Peyer's patch (tissue), 4 donors: ENCODE measurements around the gene KLK8. TPM values are rescaled to one million over a fixed set of nuclear protein-coding genes. Genes with fewer than 3 reads are reported as not detected.

Experiments used
- DNase-seq, 3 donors: peaks; one replicate each; pipeline ENCODE4 v3.0.0-alpha.2; 2017 to 2019
- H3K27ac ChIP-seq, 4 donors: fragments of 200-600 bp; sonication (generic); one replicate each; pipeline ENCODE4 v1.5.1; 2016 to 2019
- H3K27me3 ChIP-seq, 2 donors: fragments of 200-600 bp; sonication (generic); one replicate each; pipeline ENCODE4 v1.5.1; 2019
- H3K36me3 ChIP-seq, 3 donors: fragments of 200-600 bp; sonication (generic); one replicate each; pipeline ENCODE4 v1.5.1; 2016 to 2019
- H3K4me1 ChIP-seq, 4 donors: fragments of 200-600 bp; sonication (generic); one replicate each; pipeline ENCODE4 v1.5.1; 2016 to 2019
- H3K4me3 ChIP-seq, 4 donors: fragments of 200-600 bp; sonication (generic); 1 replicate in 3 of 4; 2 replicates in 1 of 4; pipeline ENCODE4 v1.5.1; 2016 to 2019; ENCODE audit warnings: mild to moderate bottlenecking in 1 of 4
- H3K9me3 ChIP-seq, 4 donors: fragments of 200-600 bp; sonication (generic); one replicate each; pipeline ENCODE4 v1.5.1; 2016 to 2019; ENCODE audit warnings: mild to moderate bottlenecking in 1 of 4
- POLR2A ChIP-seq, 2 donors: fragments of 450-650 bp; IDR thresholded peaks; one replicate each; pipeline ENCODE4 v1.5.1; 2017; ENCODE audit warnings: antibody characterized with exemption in 2 of 2, mild to moderate bottlenecking in 2 of 2, moderate library complexity in 2 of 2
- total RNA-seq, 4 donors: library from RNA; depleted of rRNA; stranded (reverse); fragments of >200 nt; gene quantifications; one replicate each; pipeline ENCODE4 v1.1.0, GENCODE V29; 2016
- TF ChIP-seq, protein P1 (sequence below), 6 experiments: fragments of 450-650 bp in 4 of 6; fragments of 200-600 bp in 2 of 6; sonication (generic) in 1 of 6; IDR thresholded peaks; one replicate each; pipeline ENCODE4 v1.5.1; 2017 to 2019; ENCODE audit warnings: antibody characterized with exemption in 6 of 6, mild to moderate bottlenecking in 3 of 6, moderate library complexity in 1 of 6

Gene KLK8
- total RNA-seq, 4 donors from 2014 or later = not detected

DNA sequence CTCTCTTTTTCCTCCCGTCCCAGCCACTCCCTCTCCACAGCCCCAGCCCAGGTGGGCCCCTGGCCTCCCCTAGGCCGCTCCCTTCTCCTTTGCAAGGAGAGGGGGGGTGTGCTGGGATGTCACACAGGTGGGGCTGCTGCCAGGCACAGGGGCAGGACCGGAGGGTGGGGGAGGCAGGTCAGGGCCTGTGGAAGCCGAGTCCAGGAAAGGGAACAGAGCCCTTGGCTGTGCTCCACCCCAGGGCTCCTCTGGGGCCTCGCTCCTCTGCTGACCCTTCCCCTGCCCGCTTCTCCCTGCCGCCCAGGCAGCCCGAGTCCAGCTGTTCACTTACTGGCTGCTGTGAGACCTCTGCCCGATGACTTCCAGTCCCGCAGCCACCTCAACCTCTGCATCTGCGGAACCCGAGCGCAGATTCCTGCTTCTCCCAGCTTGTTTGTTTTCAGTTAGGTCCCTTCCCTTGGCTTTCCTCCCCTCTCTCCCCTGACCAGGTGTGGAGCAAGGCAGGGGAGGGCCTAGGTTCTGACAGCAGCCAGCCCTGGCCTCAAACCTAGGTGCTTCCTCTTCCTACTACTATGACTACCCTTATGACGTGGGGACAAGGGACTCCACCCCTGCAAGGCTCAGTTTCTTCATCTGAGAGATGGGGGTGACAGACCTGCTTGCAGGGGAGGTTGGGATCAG is 25.9 kb upstream of the KLK8 start:
- H3K4me1 ChIP-seq = no peaks in the 10 kb centered on the region
- no peak overlapping the region for H3K4me3 ChIP-seq
- no peaks in the 10 kb centered on the region for H3K36me3 ChIP-seq
- H3K27me3 ChIP-seq = no peaks in the 10 kb centered on the region
- no peak for TF ChIP-seq POLR2A (IDR thresholded peaks at IDR 0.05)
- TF ChIP-seq, protein P1, sequence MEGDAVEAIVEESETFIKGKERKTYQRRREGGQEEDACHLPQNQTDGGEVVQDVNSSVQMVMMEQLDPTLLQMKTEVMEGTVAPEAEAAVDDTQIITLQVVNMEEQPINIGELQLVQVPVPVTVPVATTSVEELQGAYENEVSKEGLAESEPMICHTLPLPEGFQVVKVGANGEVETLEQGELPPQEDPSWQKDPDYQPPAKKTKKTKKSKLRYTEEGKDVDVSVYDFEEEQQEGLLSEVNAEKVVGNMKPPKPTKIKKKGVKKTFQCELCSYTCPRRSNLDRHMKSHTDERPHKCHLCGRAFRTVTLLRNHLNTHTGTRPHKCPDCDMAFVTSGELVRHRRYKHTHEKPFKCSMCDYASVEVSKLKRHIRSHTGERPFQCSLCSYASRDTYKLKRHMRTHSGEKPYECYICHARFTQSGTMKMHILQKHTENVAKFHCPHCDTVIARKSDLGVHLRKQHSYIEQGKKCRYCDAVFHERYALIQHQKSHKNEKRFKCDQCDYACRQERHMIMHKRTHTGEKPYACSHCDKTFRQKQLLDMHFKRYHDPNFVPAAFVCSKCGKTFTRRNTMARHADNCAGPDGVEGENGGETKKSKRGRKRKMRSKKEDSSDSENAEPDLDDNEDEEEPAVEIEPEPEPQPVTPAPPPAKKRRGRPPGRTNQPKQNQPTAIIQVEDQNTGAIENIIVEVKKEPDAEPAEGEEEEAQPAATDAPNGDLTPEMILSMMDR (IDR thresholded peaks at IDR 0.05) = no peak
- no peaks in the 10 kb centered on the region for H3K9me3 ChIP-seq
- DNase-seq = no peak
- H3K27ac ChIP-seq = no peak overlapping the region

GRCh38 chr19:51026554-51026831 is 25.1 kb upstream of the KLK8 start, which contains the start of gene KLK11:
TSS of gene KLK11 (minus strand) at chr19:51026616. CDS start at chr19:51025631, 985 bp downstream.
- no peaks in the 10 kb centered on the region for H3K4me1 ChIP-seq
- no peaks in the 10 kb centered on the region for H3K27me3 ChIP-seq
- H3K9me3 ChIP-seq = no peaks in the 10 kb centered on the region
- no peak within 1 kb of the TSS for H3K27ac ChIP-seq
- TF ChIP-seq, protein P1 (IDR thresholded peaks at IDR 0.05) = no peak
- no peak for TF ChIP-seq POLR2A (IDR thresholded peaks at IDR 0.05)
- no peak for DNase-seq
- H3K4me3 ChIP-seq = no peak within 1 kb of the TSS
- no peaks in the 10 kb centered on the region for H3K36me3 ChIP-seq

- Histone ChIP-seq H3K36me3 (no peaks in the 10 kb centered on the region), H3K27me3 (no peaks in the 10 kb centered on the region), H3K9me3 (no peaks in the 10 kb centered on the region), H3K27ac (no peak overlapping the region), H3K4me1 (no peaks in the 10 kb centered on the region), H3K4me3 (no peak overlapping the region)
- TF ChIP-seq, protein P1 (IDR thresholded peaks at IDR 0.05) = no peak
- no peak for TF ChIP-seq POLR2A (IDR thresholded peaks at IDR 0.05)
- no peak for DNase-seq
Observed at GRCh38 chr19:51025809-51026553, 24.6 kb upstream of the KLK8 start.

- H3K27ac ChIP-seq = no peak overlapping the region
Observed at GRCh38 chr19:51025401-51025800, 24.0 kb upstream of the KLK8 start.

GRCh38 chr19:51024924-51025323 is 23.5 kb upstream of the KLK8 start:
- no peaks in the 10 kb centered on the region for H3K9me3 ChIP-seq
- no peak overlapping the region for H3K4me3 ChIP-seq
- TF ChIP-seq, protein P1 (IDR thresholded peaks at IDR 0.05) = no peak
- TF ChIP-seq POLR2A (IDR thresholded peaks at IDR 0.05) = no peak
- DNase-seq = no peak
- H3K36me3 ChIP-seq = no peaks in the 10 kb centered on the region
- peaks cover 0 to under 1% (median 0%) of the 10 kb centered on the region in 4 donors for H3K4me1 ChIP-seq
- H3K27ac ChIP-seq = no peak overlapping the region
- H3K27me3 ChIP-seq = no peaks in the 10 kb centered on the region

More at GRCh38 chr19:51025401-51025800, 24.0 kb upstream of the KLK8 start:
- DNase-seq = no peak
- Histone ChIP-seq H3K27me3 (no peaks in the 10 kb centered on the region), H3K4me3 (no peak overlapping the region), H3K36me3 (no peaks in the 10 kb centered on the region), H3K9me3 (no peaks in the 10 kb centered on the region), H3K4me1 (no peaks in the 10 kb centered on the region)
- no peak for TF ChIP-seq POLR2A (IDR thresholded peaks at IDR 0.05)
- TF ChIP-seq, protein P1 (IDR thresholded peaks at IDR 0.05) = no peak
